SK-N-SH treated with all-trans-retinoic acid at 6 μM for 48 hours (cell line): Measurements from ENCODE around the gene PRR35.

Experiments
- ATAC-seq: fragments of 200-7000 bp; cut with Tn5 transposase; 3 replicates; pipeline ENCODE4 v1.9.1; 2020; ENCODE audit warnings: mild to moderate bottlenecking, moderate library complexity
- ARNTL ChIP-seq: fragments of 450-650 bp; formaldehyde crosslinking; IDR thresholded peaks from 2 replicates; pipeline ENCODE4 v1.5.0; 2020; ENCODE audit warnings: low read depth, mild to moderate bottlenecking, moderate library complexity, borderline replicate concordance
- BACH2 ChIP-seq: fragments of 250-450 bp; sonication (Bioruptor Pico); IDR thresholded peaks from 2 replicates; pipeline ENCODE4 v1.9.0; 2021; ENCODE audit warnings: mild to moderate bottlenecking, borderline replicate concordance
- CSDC2 ChIP-seq: fragments of 250-450 bp; sonication (Bioruptor Pico); IDR thresholded peaks from 2 replicates; pipeline ENCODE4 v1.5.0; 2020; ENCODE audit warnings: mild to moderate bottlenecking, moderate library complexity
- ESRRG ChIP-seq: fragments of 250-450 bp; sonication (Bioruptor Pico); IDR thresholded peaks from 2 replicates; pipeline ENCODE4 v1.6.1; 2021; ENCODE audit warnings: mild to moderate bottlenecking
- GLIS3 ChIP-seq: fragments of 250-450 bp; sonication (Bioruptor Pico); IDR thresholded peaks from 2 replicates; pipeline ENCODE4 v1.5.0; 2020; ENCODE audit warnings: mild to moderate bottlenecking, moderate library complexity
- ISL1 ChIP-seq: fragments of 250-450 bp; sonication (Bioruptor Pico); IDR thresholded peaks from 2 replicates; pipeline ENCODE4 v2.1.2; 2022; ENCODE audit warnings: mild to moderate bottlenecking, moderate library complexity
- PPARA ChIP-seq: fragments of 250-450 bp; sonication (Bioruptor Pico); IDR thresholded peaks from 2 replicates; pipeline ENCODE4 v1.5.0; 2020; ENCODE audit warnings: mild to moderate bottlenecking, borderline replicate concordance
- RARB ChIP-seq: fragments of 250-450 bp; sonication (Bioruptor Pico); IDR thresholded peaks from 2 replicates; pipeline ENCODE4 v1.8.0; 2021; ENCODE audit warnings: mild to moderate bottlenecking, moderate library complexity
- SNAI2 ChIP-seq: fragments of 250-450 bp; sonication (Bioruptor Pico); IDR thresholded peaks from 2 replicates; pipeline ENCODE4 v1.5.0; 2020; ENCODE audit warnings: mild to moderate bottlenecking, moderate library complexity
- TCF4 ChIP-seq: fragments of 250-450 bp; sonication (Bioruptor Pico); IDR thresholded peaks from 2 replicates; pipeline ENCODE4 v1.8.0; 2021; ENCODE audit warnings: mild to moderate bottlenecking, moderate library complexity, borderline replicate concordance
- TOX ChIP-seq: fragments of 250-450 bp; sonication (Bioruptor Pico); IDR thresholded peaks from 2 replicates; pipeline ENCODE4 v1.8.0; 2021; ENCODE audit warnings: mild to moderate bottlenecking, moderate library complexity, borderline replicate concordance
- ZC3H10 ChIP-seq: fragments of 250-450 bp; sonication (Bioruptor Pico); IDR thresholded peaks from 2 replicates; pipeline ENCODE4 v1.5.1; 2021; ENCODE audit warnings: mild to moderate bottlenecking, moderate library complexity
- ZFP3 ChIP-seq: fragments of 250-450 bp; sonication (Bioruptor Pico); IDR thresholded peaks from 2 replicates; pipeline ENCODE4 v1.5.0; 2020; ENCODE audit warnings: mild to moderate bottlenecking, moderate library complexity
- ZFP30 ChIP-seq: fragments of 450-650 bp; formaldehyde crosslinking; IDR thresholded peaks from 2 replicates; pipeline ENCODE4 v1.5.0; 2022; ENCODE audit warnings: mild to moderate bottlenecking, moderate library complexity
- ZNF565 ChIP-seq: fragments of 450-650 bp; formaldehyde crosslinking; conservative IDR thresholded peaks from 2 replicates; pipeline ENCODE4 v1.5.0; 2020; ENCODE audit warnings: low read depth, mild to moderate bottlenecking, moderate library complexity
- ZNF70 ChIP-seq: fragments of 450-650 bp; formaldehyde crosslinking; IDR thresholded peaks from 2 replicates; pipeline ENCODE4 v1.5.0; 2020; ENCODE audit warnings: mild to moderate bottlenecking, moderate library complexity
- ZNF8 ChIP-seq: fragments of 450-650 bp; formaldehyde crosslinking; IDR thresholded peaks from 2 replicates; pipeline ENCODE4 v1.5.0; 2020; ENCODE audit warnings: mild to moderate bottlenecking, moderate library complexity
- TF ChIP-seq, protein P1 (sequence below): fragments of 250-450 bp; sonication (Bioruptor Pico); IDR thresholded peaks from 2 replicates; pipeline ENCODE4 v1.5.1; 2021; ENCODE audit warnings: mild to moderate bottlenecking, moderate library complexity
- TF ChIP-seq, protein P2 (sequence below): fragments of 250-450 bp; sonication (Bioruptor Pico); IDR thresholded peaks from 2 replicates; pipeline ENCODE4 v1.8.0; 2020; ENCODE audit warnings: mild to moderate bottlenecking, moderate library complexity, borderline replicate concordance
- TF ChIP-seq, protein P3 (sequence below): fragments of 250-450 bp; sonication (Bioruptor Pico); IDR thresholded peaks from 2 replicates; pipeline ENCODE4 v1.8.0; 2021; ENCODE audit warnings: low read depth, mild to moderate bottlenecking, moderate library complexity, borderline replicate concordance

Gene PRR35

DNA sequence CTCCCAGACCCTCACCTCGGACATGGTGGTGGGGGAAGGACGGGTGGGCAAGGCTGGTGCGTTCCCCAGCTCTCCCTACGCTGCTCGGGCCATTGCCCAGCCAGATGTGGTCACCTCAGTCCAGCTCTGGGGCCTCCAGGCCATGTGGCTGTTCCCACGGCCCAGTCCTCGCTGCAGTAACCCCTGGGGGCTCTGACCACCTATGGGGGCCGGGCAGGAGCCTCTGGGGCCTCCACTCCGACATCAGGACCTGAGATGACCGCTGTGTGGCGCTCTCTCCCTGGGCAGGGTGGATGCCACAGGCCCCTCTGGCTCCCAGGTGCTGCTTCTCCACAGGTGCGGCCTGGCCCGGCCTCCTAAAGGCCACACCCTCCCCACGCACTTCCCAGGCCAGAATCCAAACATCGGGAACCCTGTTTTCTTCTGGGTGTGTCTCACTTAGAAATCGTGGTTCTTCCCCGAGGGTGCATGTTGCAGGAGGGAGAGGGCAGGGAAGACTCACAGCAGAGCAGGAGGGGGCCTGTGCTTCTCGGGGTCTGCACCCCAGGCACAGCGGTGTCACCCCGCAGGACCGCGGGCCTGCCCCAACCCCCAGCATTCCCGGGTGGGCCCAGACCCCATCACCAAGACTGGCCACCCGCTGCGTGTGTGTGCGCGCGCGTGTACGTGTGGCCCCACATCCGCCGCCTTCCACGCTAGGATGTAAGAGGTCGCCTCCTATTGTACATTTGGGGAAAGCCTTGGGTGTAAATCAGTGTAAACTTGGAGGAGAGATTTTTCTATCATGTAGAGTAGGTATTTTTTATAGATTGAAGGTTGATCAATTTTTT is 38.6 kb upstream of the PRR35 start:
- no peak for ATAC-seq
- TF ChIP-seq ZC3H10 (CRISPR knock-in tag) (no peak), SNAI2 (CRISPR knock-in tag) (no peak)
- TF ChIP-seq, all 23 proteins: peak for 0

DNA sequence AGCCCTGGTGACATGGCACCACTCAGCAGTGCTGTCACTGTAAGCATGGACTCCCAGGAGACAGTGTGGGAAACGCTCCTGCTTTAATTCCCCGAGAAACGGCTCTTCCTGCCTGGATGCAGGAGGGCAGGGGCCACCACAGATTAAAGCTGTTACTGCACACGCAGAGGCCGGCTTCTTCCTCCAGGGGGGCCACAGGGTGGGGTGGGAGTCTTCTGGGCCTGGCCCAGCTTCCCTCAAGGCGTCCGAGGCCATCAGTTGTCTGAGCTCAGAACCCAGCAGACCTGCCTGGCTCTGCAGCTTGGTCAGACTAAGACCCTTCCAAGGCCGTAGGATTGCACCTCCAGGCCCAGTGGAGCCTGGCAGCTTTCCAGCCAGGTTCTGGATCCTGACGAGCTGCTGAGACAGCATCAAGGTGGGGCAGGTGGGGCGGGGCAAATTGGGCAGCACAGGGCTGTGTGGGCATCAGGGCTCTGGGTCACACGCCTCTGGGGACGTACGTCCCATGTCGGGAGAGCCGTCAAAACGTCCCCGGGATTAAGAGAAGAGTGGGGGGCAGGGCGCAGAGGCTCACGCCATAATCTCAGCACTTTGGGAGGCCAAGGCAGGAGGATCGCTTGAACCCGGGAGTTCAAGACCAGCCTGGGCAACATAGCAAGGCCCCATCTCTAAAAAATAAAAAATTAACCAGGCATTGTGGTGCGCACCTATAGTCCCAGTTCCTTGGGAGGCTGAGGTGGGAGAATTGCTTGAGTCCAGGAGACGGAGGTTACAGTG is 37.7 kb upstream of the PRR35 start:
- no peak for ATAC-seq
- TF ChIP-seq BACH2 = no peak
- TF ChIP-seq, protein P1, sequence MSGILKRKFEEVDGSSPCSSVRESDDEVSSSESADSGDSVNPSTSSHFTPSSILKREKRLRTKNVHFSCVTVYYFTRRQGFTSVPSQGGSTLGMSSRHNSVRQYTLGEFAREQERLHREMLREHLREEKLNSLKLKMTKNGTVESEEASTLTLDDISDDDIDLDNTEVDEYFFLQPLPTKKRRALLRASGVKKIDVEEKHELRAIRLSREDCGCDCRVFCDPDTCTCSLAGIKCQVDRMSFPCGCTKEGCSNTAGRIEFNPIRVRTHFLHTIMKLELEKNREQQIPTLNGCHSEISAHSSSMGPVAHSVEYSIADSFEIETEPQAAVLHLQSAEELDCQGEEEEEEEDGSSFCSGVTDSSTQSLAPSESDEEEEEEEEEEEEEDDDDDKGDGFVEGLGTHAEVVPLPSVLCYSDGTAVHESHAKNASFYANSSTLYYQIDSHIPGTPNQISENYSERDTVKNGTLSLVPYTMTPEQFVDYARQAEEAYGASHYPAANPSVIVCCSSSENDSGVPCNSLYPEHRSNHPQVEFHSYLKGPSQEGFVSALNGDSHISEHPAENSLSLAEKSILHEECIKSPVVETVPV (CRISPR knock-in tag) = no peak
- no peak for TF ChIP-seq ZNF8 (CRISPR knock-in tag)
- no peak for TF ChIP-seq ISL1 (CRISPR knock-in tag)
- no peak for TF ChIP-seq ARNTL (CRISPR knock-in tag)
- TF ChIP-seq RARB (CRISPR knock-in tag) = no peak
- TF ChIP-seq GLIS3 (CRISPR knock-in tag) = no peak
- no peak for TF ChIP-seq TOX (CRISPR knock-in tag)
- no peak for TF ChIP-seq PPARA
- TF ChIP-seq ZC3H10 (CRISPR knock-in tag) = no peak

DNA sequence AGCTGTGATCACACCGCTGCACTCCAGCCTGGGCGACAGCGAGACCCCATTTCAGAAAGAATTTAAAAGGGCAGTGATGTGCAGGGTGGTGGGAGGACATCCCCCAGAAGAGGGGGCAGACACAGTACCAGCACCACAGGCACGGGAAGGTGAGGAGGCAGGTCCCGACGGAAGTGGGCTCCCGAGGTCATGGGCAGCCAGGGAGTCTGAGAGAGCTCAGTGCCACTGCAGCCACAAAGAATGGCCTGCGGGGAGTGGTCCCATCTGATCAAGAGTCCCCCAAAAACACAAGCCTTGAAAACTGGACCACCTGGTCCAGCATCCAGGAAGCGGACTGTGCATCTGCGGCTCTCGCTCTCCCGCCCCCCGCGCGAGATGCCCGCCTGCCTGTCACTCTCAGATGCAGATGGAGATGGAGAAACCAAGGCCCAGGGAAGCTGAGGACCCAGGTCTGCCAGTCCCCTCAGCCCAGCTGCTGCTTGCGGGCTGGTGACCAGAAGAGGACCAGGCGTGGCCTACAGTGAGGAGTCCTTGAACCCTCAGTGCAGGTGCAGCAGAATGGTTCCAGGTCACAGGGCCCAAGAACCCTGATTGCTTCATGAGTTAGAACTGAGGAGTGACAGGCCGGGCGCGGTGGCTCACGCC is 37.0 kb upstream of the PRR35 start:
- no peak for ATAC-seq
- no peak for TF ChIP-seq ZFP3 (CRISPR knock-in tag)
- TF ChIP-seq ZC3H10 (CRISPR knock-in tag) = no peak
- TF ChIP-seq ISL1 (CRISPR knock-in tag) = no peak
- TF ChIP-seq ZNF8 (CRISPR knock-in tag) = no peak
- TF ChIP-seq, protein P2, sequence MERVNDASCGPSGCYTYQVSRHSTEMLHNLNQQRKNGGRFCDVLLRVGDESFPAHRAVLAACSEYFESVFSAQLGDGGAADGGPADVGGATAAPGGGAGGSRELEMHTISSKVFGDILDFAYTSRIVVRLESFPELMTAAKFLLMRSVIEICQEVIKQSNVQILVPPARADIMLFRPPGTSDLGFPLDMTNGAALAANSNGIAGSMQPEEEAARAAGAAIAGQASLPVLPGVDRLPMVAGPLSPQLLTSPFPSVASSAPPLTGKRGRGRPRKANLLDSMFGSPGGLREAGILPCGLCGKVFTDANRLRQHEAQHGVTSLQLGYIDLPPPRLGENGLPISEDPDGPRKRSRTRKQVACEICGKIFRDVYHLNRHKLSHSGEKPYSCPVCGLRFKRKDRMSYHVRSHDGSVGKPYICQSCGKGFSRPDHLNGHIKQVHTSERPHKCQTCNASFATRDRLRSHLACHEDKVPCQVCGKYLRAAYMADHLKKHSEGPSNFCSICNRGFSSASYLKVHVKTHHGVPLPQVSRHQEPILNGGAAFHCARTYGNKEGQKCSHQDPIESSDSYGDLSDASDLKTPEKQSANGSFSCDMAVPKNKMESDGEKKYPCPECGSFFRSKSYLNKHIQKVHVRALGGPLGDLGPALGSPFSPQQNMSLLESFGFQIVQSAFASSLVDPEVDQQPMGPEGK (CRISPR knock-in tag) = no peak
- TF ChIP-seq, protein P3, sequence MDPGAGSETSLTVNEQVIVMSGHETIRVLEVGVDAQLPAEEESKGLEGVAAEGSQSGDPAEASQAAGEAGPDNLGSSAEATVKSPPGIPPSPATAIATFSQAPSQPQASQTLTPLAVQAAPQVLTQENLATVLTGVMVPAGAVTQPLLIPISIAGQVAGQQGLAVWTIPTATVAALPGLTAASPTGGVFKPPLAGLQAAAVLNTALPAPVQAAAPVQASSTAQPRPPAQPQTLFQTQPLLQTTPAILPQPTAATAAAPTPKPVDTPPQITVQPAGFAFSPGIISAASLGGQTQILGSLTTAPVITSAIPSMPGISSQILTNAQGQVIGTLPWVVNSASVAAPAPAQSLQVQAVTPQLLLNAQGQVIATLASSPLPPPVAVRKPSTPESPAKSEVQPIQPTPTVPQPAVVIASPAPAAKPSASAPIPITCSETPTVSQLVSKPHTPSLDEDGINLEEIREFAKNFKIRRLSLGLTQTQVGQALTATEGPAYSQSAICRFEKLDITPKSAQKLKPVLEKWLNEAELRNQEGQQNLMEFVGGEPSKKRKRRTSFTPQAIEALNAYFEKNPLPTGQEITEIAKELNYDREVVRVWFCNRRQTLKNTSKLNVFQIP (CRISPR knock-in tag) = no peak
- no peak for TF ChIP-seq PPARA
- TF ChIP-seq, all 23 proteins: peak for 0

DNA sequence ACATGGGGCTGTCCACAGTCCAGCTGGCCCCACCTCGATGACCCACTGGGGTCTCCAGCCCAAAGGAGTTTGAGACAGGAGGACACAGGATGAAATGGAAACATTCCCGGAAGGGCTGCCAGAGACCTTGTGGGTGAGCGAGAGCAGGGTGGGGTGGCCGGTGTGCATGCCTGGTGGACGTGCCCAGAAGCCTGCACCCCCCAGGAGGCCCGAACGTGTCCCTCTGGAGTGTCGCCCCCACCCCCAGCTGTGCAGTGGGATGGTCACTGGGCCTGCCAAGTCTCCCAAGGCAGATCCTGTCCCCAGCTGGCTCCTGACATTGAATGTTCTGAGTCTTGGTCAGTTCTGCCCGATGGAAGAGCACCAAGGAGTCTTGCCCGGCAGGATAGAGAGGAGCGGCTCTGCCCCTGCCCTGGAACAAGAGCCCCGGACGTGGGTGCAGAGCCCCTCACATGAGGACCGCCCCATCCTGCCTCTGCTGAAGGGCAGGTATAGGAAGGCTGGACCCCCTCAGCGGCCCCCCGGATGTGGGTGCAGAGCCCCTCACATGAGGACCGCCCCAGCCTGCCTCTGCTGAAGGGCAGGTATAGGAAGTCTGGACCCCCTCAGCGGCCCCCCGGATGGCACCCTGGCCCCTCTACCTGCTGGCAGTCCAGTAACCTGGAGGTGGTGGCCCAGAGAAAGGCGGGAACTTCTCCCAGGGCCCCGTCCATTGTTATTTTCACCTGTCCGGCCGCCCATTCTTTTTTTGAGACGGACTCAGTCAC is 35.7 kb upstream of the PRR35 start:
- no peak for TF ChIP-seq ZNF70 (CRISPR knock-in tag)
- no peak for TF ChIP-seq CSDC2 (CRISPR knock-in tag)
- no peak for TF ChIP-seq ZNF565 (CRISPR knock-in tag)
- TF ChIP-seq ZFP30 = no peak
- no peak for TF ChIP-seq PPARA
- no peak for TF ChIP-seq RARB (CRISPR knock-in tag)
- ATAC-seq = no peak

DNA sequence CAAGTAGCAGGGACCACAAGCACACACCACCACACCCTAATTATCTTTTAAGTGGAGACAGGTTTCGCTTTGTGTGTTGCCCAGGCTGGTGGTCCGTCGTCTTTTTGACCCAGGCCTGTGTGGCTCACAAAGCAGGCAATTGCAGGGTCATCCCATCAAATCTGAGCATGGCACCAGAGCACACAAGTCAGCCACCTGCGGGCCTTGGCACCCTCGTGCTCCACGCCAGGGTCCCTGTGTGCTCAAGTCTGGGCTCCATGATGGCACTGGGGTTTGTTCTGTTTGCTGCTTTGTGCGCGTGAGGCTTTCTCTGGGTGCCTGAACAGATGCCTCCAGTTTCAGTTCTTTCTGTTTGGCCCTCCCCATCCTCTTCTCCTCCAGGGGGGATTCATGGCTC is 35.1 kb upstream of the PRR35 start:
- ATAC-seq = no peak

More for the DNA sequence above, 35.1 kb upstream of the PRR35 start:
- TF ChIP-seq TCF4 (CRISPR knock-in tag) = no peak
- TF ChIP-seq ZNF565 (CRISPR knock-in tag) = no peak
- TF ChIP-seq, protein P1 (CRISPR knock-in tag) = no peak
- TF ChIP-seq ESRRG (CRISPR knock-in tag) = no peak
